ENCODE measurements around the gene PSMD12.
"Not testable (repeated sequence)": the region's sequence is repeated elsewhere in the genome, so short reads cannot be mapped to it uniquely, and the experiment has no call there.

The PSMD12 gene

DNA sequence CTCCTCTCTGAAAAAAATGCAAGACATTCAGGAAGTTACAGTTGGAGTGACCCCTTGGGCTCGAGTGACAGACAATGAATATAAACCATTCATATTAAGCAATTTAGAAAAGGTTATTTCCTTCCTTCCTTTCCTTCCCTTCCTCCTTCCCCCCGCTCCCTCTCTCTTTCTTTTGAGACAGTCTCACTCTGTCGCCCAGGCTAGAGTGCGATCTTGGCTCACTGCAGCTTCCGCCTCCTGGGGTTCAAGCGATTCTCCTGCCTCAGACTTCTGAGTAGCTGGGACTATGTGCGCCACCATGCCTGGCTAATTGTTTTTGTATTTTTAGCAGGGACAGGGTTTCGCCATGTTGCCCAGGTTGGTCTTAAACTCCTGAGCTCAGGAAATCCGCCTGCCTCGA, 13.2 kb downstream of the PSMD12 start:
- no peak for DNase-seq

DNA sequence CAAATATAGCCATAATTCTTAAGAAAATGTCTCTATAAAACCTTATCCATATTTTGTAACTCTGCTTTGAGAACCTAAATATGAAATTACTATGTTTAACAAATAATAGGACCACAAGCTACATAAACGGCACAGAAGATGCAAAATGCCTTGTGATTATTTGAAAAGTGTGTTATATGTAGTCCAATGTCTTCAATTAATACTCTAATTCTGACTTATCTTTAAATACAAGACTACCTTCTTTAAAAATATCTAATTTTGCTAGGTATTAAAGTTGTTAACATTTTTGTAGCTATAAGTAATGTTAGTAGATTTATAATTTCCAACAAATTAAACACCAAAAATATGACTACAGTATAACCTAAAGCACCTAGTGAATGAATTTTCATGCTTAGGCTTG, 17.0 kb downstream of the PSMD12 start:
- DNase-seq: no peak

DNA sequence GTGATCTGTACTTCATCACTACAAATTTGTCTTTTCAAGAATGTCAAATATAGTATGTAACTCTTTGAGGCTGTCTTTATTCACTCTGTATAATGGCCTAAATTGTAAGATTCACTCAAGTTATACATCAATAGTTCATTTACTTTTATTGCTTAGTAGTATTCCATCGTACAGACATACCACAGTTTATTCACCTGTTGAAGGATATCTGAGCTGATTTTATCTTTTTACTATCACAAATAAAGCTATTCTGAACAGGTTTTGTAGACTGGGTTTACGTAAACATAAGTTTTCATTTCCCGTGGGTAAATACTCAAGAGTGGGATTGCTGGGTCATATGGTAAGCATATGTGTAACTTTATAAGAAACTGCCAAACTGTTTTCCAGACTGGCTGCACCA, 18.6 kb downstream of the PSMD12 start:
- no peak for DNase-seq

DNA sequence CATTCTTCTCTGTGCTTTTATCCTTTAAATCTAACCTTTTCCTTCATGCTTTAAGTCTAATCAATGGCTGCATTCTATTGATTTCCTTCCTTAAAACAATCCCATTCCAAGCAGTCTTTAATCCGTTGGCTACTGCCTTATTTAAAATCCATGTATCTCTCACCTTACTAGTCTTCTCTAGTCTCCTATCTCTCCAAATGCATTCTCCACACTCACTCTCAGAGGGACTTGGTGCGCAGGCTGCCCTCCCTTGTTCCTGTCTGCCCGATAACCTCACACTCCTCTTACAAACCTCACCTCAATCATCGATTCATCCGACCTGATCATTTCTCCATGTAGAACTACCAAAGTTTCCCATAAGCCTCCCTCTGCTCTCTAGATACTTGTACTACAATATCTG, 23.1 kb downstream of the PSMD12 start:
- DNase-seq: no peak

DNA sequence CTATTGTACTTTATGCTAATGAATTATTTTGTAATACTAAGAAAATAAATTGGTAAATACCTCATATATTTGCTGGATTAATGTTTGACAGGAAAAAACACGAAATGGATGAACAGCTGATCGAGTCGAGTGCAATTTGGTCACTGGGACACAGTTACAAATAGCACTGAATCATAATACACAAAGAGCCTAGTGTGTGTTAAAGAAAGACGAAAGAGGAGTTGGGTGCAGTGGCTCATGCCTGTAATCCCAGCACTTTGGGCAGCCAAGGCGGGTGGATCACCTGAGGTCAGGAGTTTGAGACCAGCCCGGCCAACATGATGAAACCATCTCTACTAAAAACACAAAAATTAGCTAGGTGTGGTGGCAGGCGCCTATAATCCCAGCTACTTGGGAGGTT, 28.0 kb downstream of the PSMD12 start:
- not testable (repeated sequence) for DNase-seq

DNA sequence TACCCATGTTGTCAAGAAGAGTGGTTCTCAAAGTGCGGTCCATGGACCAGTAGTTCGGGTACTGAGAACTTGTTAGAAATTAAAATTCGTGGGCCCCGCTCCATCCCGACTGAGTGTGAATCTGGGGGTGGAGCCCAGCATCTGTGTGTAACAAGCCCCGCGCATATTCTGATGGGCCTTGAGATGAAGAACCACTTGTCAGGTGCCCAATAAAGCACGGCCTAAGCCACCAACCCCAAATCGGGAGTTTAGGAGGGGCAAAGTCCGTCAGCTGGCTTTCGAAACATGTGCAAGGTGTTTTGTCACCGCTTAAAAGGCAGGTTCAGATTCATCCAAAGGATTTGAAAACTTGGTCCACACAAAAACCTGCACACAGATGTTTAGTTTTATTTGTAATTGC, 29.5 kb downstream of the PSMD12 start:
- no peak for DNase-seq

DNA sequence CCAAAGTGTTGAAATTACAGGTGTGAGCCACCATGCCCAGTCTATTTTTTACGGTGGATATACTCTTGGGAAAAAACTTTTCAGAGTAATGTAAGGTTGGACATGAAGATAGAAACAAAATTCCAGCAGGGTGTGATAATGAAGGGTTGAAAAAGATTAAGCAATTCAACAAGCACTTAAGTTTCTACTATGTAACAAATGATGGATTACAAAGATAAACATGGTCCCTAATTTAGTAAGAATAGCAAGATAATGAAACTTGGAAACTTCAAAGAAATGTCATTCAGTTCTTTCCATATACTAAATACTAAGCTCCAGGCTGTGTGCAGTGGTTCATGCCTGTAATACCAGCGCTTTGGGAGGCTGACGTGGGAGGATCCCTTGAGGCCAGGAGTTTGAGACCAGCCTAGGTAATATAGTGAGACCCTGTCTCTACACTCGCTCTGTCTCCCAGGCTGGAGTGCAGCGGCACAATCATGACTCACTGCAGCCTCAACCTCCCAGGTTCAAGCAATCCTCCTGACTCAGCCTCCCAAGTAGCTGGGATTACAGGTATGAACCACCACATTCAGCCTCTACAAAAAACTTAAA, 31.0 kb downstream of the PSMD12 start:
- no peak for DNase-seq

DNA sequence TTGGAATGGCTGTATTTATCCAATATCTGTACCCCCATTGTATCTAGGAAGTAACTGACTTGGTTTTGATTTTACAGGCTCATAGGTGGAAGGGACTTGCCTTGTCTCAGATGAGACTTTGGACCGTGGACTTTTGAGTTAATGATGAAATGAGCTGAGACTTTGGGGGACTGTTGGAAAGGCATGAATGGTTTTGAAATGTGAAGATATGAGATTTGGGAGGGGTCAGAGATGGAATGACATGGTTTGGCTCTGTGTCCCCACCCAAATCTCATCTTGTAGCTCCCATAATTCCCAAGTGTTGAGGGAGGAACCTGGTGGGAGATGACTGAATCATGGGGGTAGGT, 34.2 kb downstream of the PSMD12 start:
- not testable (repeated sequence) for DNase-seq

DNA sequence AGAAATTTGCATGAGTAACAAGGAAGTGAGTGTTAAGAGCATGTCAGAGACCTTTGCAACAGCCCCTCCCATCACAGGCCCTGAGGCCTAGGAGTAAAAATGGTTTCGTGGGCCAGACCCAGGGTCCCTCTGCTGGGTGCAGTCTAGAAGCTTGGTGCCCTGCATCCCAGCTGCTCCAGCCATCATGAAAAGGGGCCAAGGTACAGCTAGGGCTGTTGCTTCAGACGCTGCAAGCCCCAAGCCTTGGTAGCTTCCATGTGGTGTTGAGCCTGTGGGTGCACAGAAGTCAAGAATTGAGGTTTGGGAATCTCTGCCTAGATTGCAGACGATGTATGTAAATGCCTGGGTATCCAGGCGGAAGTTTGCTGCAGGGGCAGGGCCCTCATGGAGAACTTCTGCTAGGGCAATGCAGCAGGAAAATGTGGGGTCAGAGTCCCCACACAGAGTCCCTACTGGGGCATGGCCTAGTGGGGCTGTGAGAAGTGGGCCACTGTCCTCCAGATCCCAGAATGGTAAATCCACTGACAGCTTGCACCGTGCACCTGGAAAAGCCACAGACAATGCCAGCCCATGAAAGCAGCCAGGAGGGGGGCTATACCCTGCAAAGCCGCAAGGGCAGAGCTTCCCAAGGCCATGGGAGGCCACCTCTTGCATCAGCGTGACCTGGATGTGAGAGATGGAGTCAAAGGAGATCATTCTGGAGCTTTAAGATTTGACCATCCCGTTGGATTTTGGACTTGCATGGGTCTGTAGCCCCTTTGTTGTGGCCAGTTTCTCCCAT, 34.8 kb downstream of the PSMD12 start:
- not testable (repeated sequence) for DNase-seq

DNA sequence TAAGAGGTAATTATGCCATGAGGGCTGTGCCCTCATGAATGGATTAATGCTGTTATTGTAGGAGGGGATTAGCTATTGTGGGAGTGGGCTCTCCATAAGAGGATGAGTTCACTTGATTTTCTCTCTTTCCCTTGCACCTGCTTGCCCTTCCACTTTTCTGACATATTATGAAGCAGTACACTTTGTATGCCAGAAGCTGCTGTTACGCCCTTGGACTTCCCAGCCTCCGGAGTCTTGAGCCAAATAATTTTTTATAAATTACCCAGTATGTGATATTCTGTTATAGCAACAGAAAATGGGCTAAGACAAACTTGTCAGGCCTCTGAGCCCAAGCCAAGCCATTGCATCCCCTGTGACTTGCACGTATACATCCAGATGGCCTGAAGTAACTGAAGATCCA, 38.4 kb downstream of the PSMD12 start:
- no peak for DNase-seq

DNA sequence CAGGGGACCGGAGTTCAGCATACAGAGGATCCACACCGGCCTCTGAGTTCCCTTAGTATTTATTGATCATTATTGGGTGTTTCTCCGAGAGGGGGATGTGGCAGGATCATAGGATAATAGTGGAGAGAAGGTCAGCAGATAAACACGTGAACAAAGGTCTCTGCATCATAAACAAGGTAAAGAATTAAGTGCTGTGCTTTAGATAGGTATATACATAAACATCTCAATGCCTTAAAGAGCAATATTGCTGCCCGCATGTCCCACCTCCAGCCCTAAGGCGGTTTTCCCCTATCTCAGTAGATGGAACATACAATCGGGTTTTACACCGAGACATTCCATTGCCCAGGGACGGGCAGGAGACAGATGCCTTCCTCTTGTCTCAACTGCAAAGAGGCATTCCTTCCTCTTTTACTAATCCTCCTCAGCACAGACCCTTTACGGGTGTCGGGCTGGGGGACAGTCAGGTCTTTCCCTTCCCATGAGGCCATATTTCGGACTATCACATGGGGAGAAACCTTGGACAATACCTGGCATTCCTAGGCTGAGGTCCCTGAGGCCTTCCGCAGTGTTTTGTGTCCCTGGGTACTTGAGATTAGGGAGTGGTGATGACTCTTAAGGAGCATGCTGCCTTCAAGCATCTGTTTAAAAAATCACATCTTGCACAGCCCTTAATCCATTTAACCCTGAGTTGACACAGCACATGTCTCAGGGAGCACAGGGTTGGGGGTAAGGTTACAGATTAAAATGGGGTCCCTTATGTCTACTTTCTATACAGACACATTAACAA, 39.2 kb downstream of the PSMD12 start:
- DNase-seq: not testable (repeated sequence)

DNA sequence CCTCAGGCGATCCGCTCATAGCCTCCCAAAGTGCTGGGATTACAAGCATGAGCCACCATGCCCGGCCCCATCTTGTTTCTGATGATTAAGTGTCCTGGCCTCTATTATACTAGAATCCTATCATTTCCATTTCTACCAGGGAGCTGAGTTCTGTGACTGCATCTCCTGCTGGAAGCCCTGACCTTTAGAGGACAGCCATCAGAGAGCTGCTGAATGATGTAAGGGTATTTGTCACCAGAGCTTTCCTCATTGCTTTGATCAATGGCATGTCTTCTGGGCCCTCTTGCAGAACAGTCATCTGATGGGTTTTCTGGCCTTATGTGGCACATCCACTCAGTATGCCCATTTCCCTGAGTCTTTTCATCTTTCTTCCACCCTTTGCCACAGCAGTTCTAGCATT, 39.9 kb downstream of the PSMD12 start:
- DNase-seq: no peak

DNA sequence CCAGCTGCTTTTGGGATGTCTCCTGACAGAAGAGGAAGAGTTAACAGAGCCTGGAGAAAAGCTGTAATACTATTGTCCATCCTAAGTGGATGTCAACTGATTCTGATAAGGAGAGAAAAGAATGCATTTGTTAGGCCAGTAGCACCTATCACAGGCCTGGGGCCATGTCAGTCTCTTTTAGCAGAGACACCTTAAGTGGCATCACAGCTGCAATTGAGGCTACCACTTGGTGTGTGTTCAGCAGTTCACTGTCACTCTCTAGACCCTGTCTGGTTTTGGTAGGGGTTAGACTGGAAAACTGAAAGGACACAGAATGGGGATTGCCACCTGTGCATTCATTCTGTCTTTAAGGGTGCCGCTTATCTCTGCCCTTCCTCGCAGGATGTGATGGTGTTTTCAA, 42.0 kb downstream of the PSMD12 start:
- no peak for DNase-seq

DNA sequence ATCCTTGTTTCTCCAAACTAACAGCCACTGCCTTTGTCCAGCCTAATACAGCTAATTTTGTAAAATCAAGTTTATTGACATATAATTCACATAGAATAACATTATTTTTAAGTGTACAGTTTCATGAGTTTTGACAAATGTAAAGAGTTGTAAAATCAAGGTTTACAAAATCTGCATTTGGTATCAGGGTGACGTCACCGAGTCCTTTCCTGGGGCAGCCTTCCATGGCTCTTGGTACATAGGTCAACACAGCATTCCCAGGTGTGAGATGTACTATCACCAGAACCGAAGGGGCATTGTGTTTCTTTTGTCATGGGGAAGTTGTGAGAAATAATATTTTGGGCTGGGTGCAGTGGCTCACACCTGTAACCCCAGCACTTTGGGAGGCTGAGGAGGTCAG, 42.9 kb downstream of the PSMD12 start:
- no peak for DNase-seq

DNA sequence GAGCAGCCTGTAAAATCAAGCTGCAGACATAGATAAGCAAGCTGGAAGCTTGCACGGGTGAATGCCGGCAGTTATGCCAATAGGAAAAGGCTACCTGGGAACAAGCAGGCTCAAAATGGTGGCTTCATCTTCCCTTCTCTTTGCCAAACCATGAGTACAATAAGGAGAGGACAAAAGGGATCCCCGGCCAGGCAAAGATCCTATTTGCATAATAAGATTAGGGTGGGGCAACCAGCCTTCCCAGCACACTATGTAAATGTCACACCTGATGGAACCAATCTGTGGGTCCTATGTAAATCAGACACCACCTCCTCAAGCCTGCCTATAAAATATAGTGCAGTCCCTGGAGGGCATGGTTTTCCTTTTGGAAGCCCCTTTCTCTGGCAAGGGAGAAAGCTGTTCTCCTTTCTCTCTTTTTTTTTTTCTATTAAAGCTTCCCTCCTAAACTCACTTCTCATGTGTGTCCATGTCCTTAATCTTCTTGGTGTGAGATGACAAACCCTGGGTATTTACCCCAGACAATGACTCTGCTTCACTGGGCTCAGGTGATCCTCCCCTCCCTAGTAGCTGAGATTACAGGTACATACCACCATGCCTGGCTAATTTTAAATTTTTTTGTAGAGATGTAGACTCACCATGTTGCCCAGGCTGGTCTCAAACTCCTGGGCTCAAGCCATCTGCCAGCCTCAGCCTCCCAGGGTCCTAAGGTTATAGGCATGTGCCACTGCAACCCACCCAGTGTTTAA, 44.2 kb downstream of the PSMD12 start:
- DNase-seq: no peak

DNA sequence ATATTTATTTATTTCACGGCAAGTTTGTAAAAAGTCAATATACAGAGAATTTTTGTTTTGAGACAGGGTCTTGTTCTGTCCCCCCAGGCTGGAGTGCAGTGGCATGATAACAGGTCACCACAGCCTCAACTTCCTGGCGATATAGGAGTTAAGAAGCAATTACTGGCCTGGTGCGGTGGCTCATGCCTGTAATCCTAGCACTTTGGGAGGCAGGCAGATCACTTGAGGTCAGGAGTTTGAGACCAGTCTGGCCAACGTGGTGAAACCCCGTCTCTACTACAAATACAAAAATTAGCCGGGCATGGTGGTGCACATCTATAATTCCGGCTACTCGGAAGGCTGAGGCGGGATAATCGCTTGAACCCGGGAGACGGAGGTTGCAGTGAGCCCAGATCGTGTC, 44.9 kb downstream of the PSMD12 start:
- DNase-seq: not testable (repeated sequence)

DNA sequence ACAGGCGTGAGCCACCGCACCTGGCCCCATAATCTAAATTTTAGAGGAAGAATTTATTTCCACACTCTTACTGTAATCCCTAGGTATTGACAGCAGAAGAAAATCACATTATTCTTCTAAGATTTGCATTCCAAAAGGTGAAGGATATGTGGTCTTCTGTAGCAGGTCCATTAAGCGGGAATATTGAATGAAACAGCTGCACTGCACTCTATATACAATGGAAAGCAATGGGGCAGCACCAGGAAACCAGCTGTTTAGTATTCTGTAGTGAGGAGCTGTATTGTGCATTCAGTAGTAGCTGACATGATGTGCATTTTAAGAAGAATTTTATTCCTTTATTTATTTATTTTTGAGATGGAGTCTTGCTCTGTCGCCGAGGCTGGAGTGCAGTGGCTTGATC, 49.6 kb downstream of the PSMD12 start:
- DNase-seq: no peak

DNA sequence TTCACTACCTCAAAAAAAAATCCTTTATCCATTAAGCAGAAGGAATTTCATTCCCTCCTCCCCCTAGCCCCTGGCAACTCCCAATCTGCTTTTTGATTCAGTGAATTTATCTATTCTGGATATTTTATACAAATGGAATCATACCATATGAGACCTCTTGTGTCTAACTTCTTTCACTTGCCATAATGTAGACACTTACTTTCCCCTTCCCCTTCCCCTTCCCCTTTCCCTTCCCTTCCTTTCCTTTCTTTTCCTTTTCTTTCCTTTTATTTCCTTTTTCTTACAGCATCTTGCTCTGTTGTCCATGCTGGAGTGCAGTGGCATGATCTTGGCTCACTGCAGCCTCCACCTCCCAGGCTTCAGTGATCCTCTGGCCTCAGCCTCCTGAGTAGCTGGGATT, 50.5 kb downstream of the PSMD12 start:
- no peak for DNase-seq

DNA sequence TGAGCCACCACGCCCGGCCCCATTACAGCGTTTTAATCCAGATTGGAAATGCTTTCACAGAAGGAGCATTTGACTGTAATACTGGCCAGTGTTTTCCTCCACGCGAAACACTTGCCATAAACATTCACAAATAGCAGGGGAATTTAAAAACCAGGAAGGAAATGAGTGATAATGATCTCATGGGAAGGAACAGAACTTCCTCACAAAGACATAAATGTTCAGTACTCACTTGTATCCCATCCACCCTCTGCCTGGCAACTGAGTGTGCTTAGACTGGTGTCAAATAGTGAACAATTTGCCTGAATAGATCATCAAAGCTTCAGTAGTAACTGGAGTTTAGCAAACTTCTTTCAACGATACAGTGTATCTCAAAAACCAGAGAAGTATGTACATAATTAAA, 54.1 kb downstream of the PSMD12 start:
- DNase-seq: no peak

DNA sequence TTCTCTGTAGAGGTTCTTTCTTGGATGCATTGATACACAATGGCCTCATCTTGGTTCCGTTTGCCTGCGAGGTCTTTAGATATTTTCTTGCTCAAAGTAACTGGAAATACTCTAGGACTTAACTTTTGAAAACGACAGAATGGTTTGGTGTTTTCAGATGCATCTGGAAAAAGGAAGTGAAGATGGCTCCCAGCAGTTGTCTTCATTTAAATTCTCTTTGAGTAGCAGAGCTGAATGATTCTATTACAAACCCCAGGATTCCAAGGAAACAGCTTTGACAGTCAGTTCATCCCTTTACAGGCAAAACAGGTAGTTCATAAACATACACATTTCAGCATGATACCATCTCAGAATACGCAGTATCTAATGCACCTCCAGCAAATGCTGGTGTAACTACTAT, 54.8 kb downstream of the PSMD12 start:
- DNase-seq: no peak

DNA sequence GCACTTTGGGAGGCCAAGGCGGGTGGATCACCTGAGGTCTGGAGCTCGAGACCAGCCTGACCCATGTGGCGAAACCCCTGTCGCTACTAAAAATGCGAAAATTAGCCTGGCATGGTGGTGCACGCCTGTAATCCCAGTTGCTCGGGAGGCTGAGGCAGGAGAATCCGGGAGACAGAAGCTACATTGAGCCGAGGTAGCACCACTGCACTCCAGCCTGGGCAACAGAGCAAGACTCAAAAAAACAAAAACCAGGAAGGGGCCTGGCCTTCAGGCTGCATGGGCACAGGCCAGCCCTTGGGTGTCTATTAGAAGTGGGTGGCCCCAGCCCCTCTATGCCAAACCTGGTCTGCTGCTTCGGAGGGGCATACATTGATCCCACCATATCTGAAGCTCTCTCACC, 56.0 kb downstream of the PSMD12 start:
- no peak for DNase-seq

DNA sequence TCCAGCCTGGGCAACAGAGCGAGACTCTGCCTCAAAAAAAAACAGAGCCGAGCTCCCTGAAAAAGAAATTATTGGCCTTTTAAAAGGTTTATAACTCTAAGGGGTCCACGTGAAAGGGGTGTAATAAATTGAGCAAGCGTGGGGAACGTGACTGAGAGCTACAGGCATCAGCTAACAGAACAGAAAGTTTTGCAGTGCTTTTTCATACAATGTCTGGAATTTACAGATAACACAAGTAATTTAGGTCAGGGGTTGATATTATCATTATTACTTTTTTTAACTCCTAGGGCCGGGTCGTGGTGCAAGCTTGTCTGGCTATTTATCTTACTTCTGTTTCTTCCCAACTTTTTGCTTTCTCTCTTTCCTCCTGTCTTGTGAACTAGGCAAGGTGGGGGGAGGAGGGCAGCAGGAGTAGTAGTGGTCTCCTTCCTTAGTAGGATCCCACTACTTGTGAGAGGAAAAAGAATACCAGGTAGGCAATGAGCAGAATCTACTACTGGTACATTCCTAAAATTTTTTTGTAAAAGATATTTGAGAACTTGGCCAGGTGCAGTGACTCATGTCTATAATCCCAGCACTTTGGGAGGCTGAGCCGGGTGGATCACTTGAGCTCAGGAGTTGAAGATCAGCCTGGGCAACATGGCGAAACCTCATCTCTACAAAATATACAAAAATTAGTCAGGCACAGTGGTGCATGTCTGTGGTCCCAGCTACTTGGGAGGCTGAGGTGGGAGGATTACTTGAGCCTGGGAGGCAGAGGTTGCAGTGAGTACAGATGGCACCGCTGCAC, 60.7 kb downstream of the PSMD12 start:
- DNase-seq: not testable (repeated sequence)
